K562 (cell line): ENCODE results near the gene DKK3. TPM values are rescaled to one million over a fixed set of nuclear protein-coding genes. Genes with fewer than 3 reads are reported as not detected.

Experiments
- GABPA ChIP-seq: fragments of 200-800 bp; sonication (Bioruptor generic); conservative IDR thresholded peaks from 2 replicates; pipeline ENCODE4 v1.6.1; 2016; ENCODE audit warnings: low read depth, missing genetic modification characterization, missing compliant biosample characterization
- NR2C2 ChIP-seq, 2 experiments: fragments of 200-800 bp in 1 of 2; sonication (Bioruptor generic) in 1 of 2; sonication (generic) in 1 of 2; formaldehyde crosslinking in 1 of 2; IDR thresholded peaks; 2 replicates each; pipeline versions ENCODE4 v1.6.1 to v1.8.0; 2016 to 2022; ENCODE audit warnings: mild to moderate bottlenecking in 1 of 2, missing compliant biosample characterization in 1 of 2, missing genetic modification characterization in 1 of 2, missing genetic modification reagents in 1 of 2
- RBM25 ChIP-seq: fragments of 200-400 bp; formaldehyde crosslinking; IDR thresholded peaks from 2 replicates; pipeline ENCODE4 v1.6.1; 2018; ENCODE audit warnings: low read length, low read depth, moderate library complexity; ENCODE audit not compliant: severe bottlenecking
- USF2 ChIP-seq: sonication (generic); formaldehyde crosslinking; IDR thresholded peaks from 2 replicates; pipeline ENCODE4 v1.5.0; 2020; ENCODE audit warnings: missing genetic modification reagents
- ZNF232 ChIP-seq: sonication (generic); formaldehyde crosslinking; IDR thresholded peaks from 2 replicates; pipeline ENCODE4 v1.8.0; 2022; ENCODE audit warnings: mild to moderate bottlenecking, missing genetic modification reagents
- polyA plus RNA-seq, 8 experiments: library from polyadenylated mRNA; depleted of rRNA in 4 of 8; stranded (reverse) in 5 of 8; unstranded in 3 of 8; fragments of >200 nt; fragmentation: Nextera tagmentation in 2 of 8; fragmentation: Illumina TruSeq in 1 of 8; extraction: Ambion mirVana in 2 of 8; extraction: Trizol in 1 of 8; gene quantifications; 2 replicates each; pipeline versions ENCODE4 v1.2.1 to v1.2.3, GENCODE V29; 2011 to 2014; ENCODE audit warnings: inconsistent platforms in 1 of 8, missing spikeins in 1 of 8
- total RNA-seq, 7 experiments: library from RNA; depleted of rRNA in 6 of 7; stranded (reverse); fragments of >200 nt in 6 of 7; fragmentation: Illumina TruSeq in 2 of 7; extraction: Trizol in 2 of 7; gene quantifications; 2 replicates each; pipeline versions ENCODE4 v1.2.1 to v1.2.3, GENCODE V29; 2011 to 2021; ENCODE audit warnings: low replicate concordance in 1 of 7
- TF ChIP-seq, protein P1 (sequence below): fragments of 250-450 bp; sonication (Bioruptor Pico); IDR thresholded peaks from 2 replicates; pipeline ENCODE4 v1.9.0; 2021; ENCODE audit warnings: mild to moderate bottlenecking, inconsistent platforms
- TF ChIP-seq, protein P2 (sequence below): fragments of 200-800 bp; sonication (Bioruptor generic); IDR thresholded peaks from 2 replicates; pipeline ENCODE4 v1.6.1; 2017; ENCODE audit warnings: missing genetic modification characterization, missing compliant biosample characterization

Gene DKK3
- total and polyA plus RNA-seq, 9 of the 15 experiments (the other 6 are each of a cell fraction or from before 2014, with no cell fraction given): 0.14 to 0.85 (median 0.38) TPM; not detected in 6

DNA sequence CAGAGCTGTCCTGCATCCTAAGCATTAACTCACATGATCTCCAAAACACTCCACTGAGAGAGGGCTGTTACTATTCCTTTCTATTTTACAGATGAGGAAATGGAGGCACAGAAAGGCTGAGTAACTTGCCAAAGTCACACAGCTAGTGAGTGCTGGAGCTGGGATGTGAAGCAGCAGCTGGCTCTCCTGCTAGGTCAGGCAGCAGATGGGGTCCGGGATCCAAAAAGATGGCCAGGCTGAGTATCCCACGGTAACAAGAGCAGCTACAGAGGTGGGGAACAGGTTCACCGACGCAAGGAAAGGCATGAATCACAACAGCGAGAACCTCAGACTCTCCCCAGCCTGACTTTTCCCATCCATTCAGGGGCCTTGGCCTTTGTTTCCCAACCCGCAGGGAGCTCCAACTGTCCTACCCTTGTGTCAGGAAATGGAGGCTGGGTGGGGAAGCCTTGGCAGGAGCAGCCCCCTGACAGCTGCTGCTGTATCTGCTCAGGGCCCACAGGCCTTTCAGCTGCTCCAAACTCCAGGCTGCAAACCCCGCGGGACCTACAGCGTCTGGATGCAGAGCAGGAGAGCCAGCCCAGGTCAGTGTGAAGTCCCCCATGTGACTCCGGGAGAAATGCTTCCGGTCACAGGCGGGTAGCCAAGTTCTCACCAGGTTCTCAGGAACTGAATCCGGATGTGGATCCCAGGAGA lies 29.5 kb downstream of the DKK3 start (continued):
- TF ChIP-seq, protein P1, sequence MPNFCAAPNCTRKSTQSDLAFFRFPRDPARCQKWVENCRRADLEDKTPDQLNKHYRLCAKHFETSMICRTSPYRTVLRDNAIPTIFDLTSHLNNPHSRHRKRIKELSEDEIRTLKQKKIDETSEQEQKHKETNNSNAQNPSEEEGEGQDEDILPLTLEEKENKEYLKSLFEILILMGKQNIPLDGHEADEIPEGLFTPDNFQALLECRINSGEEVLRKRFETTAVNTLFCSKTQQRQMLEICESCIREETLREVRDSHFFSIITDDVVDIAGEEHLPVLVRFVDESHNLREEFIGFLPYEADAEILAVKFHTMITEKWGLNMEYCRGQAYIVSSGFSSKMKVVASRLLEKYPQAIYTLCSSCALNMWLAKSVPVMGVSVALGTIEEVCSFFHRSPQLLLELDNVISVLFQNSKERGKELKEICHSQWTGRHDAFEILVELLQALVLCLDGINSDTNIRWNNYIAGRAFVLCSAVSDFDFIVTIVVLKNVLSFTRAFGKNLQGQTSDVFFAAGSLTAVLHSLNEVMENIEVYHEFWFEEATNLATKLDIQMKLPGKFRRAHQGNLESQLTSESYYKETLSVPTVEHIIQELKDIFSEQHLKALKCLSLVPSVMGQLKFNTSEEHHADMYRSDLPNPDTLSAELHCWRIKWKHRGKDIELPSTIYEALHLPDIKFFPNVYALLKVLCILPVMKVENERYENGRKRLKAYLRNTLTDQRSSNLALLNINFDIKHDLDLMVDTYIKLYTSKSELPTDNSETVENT (CRISPR knock-in tag): no peak
- TF ChIP-seq RBM25: peak; percentile 9
- peak; percentile 49; the same call in 1 of the 2 replicates for TF ChIP-seq USF2 (CRISPR knock-in tag)
- TF ChIP-seq, protein P2, sequence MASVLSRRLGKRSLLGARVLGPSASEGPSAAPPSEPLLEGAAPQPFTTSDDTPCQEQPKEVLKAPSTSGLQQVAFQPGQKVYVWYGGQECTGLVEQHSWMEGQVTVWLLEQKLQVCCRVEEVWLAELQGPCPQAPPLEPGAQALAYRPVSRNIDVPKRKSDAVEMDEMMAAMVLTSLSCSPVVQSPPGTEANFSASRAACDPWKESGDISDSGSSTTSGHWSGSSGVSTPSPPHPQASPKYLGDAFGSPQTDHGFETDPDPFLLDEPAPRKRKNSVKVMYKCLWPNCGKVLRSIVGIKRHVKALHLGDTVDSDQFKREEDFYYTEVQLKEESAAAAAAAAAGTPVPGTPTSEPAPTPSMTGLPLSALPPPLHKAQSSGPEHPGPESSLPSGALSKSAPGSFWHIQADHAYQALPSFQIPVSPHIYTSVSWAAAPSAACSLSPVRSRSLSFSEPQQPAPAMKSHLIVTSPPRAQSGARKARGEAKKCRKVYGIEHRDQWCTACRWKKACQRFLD: 0 out of 2 replicates have a peak, but pooled peaks have one; percentile 22
- TF ChIP-seq GABPA (tag): peak; percentile 75
- TF ChIP-seq NR2C2 (CRISPR knock-in tag; IDR thresholded peaks at IDR 0.05): no peak
- peak; percentile 82 for TF ChIP-seq NR2C2 (tag; IDR thresholded peaks at IDR 0.05)
- TF ChIP-seq ZNF232 (CRISPR knock-in tag): no peak
- TF ChIP-seq, all 486 proteins: peak for 8
